HFFc6 (cell line): ENCODE results near the gene EPN2. TPM values are rescaled to one million over a fixed set of nuclear protein-coding genes. Genes with fewer than 3 reads are reported as not detected.

Experiments used
- DNase-seq: peaks from one replicate; pipeline ENCODE4 v3.0.0-alpha.2; 2018
- H3K27ac Mint-ChIP-seq: 2 replicates; pipeline ENCODE4 v1.8.0; 2020; ENCODE audit warnings: mild to moderate bottlenecking, mixed read lengths
- H3K27me3 Mint-ChIP-seq: 2 replicates; pipeline ENCODE4 v1.8.0; 2021; ENCODE audit warnings: mild to moderate bottlenecking, moderate library complexity, mixed read lengths; ENCODE audit not compliant: insufficient read depth
- H3K36me3 Mint-ChIP-seq: 2 replicates; pipeline ENCODE4 v1.8.0; 2021; ENCODE audit warnings: low read depth, mixed read lengths
- H3K4me1 Mint-ChIP-seq: 2 replicates; pipeline ENCODE4 v1.8.0; 2020; ENCODE audit warnings: low read depth, mixed read lengths
- H3K4me3 Mint-ChIP-seq: 2 replicates; pipeline ENCODE4 v1.8.0; 2020; ENCODE audit warnings: mild to moderate bottlenecking, moderate library complexity, mixed read lengths
- H3K9me3 Mint-ChIP-seq: 2 replicates; pipeline ENCODE4 v1.8.0; 2020; ENCODE audit warnings: mild to moderate bottlenecking, mixed read lengths
- CTCF ChIP-seq: fragments of 200-600 bp; sonication (generic); IDR thresholded peaks from 2 replicates; pipeline ENCODE4 v1.5.0; 2021; ENCODE audit warnings: antibody characterized with exemption, mild to moderate bottlenecking
- total RNA-seq, 6 experiments: library from RNA; stranded (reverse); fragmentation: NEBNext Ultra II Directional; extraction: Animal tissue kit (Norgen Biotek cat#: 25700); gene quantifications; 2 replicates in 1 of 6; 3 replicates in 5 of 6; pipeline ENCODE4 v1.2.3, GENCODE V29; 2021

EPN2 gene
- total RNA-seq, 6 experiments from 2014 or later: 40.1 to 47.4 (median 42.7) TPM

GRCh38 chr17:19332371-19333131 lies 95.4 kb downstream of the EPN2 start:
- no peak for DNase-seq
- Mint-ChIP-seq H3K4me3 (no peak overlapping the region; the same call in 1 of the 2 replicates), H3K27ac (peak overlapping the region; percentile 48; the same call in 1 of the 2 replicates), H3K36me3 (peaks cover 24% of the 10 kb centered on the region), H3K9me3 (no peaks in the 10 kb centered on the region), H3K4me1 (peaks cover 42% of the 10 kb centered on the region), H3K27me3 (peaks cover 4% of the 10 kb centered on the region)
- no peak for TF ChIP-seq CTCF

GRCh38 chr17:19333132-19333440 lies 95.9 kb downstream of the EPN2 start:
- no peak for TF ChIP-seq CTCF

DNA sequence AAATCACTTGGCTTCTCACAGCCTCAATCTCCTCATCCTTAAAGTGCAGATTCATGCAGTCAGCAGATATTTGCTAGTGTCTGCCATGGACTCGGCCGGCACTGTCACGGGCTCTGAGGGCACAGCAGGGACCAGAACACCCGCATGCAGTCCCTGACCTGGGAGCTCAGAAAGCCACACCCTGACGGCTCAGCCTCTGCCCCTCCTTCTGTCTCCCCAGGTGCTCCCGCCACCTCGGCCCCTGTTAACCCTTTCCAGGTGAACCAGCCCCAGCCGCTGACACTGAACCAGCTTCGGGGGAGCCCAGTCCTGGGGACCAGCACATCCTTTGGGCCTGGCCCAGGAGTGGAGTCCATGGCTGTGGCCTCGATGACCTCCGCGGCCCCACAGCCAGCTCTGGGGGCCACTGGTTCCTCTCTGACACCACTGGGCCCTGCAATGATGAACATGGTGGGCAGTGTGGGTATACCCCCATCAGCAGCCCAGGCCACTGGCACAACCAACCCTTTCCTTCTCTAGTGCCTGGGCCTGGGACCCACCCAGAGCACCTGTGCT lies 96.6 kb downstream of the EPN2 start:
- H3K9me3 Mint-ChIP-seq: no peaks in the 10 kb centered on the region
- peaks cover 35% of the 10 kb centered on the region for H3K4me1 Mint-ChIP-seq
- H3K27me3 Mint-ChIP-seq: peaks cover 4% of the 10 kb centered on the region
- DNase-seq: no peak
- H3K4me3 Mint-ChIP-seq: no peak overlapping the region
- no peak overlapping the region for H3K27ac Mint-ChIP-seq
- TF ChIP-seq CTCF: no peak
- peaks cover 18% of the 10 kb centered on the region for H3K36me3 Mint-ChIP-seq

More at GRCh38 chr17:19333132-19333440, 95.9 kb downstream of the EPN2 start:
- Mint-ChIP-seq H3K36me3 (peaks cover 19% of the 10 kb centered on the region), H3K27me3 (peaks cover 4% of the 10 kb centered on the region), H3K4me1 (peaks cover 37% of the 10 kb centered on the region), H3K4me3 (no peak overlapping the region), H3K27ac (no peak overlapping the region), H3K9me3 (no peaks in the 10 kb centered on the region)
- no peak for DNase-seq

DNA sequence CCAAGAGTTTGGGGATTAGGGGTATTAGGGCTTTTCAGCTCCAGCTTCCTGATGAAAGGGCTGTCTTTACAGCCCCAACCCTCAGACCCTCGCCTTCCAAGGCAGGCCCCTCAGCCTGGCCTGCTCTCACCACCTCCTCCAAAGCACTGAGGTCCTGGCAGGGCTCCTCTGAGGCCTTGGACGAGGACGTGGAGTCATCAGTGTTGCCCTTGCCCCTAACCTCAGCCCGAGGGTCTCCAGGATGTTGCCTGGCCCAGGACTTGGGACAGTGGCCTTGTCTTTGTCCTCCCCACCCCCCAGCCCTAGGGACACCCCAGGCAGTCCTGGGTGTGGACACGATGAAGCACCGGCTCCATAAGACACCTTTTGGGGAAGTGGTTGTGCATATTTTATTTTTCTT lies 97.2 kb downstream of the EPN2 start:
- H3K4me3 Mint-ChIP-seq: no peak overlapping the region
- peaks cover 35% of the 10 kb centered on the region for H3K4me1 Mint-ChIP-seq
- H3K36me3 Mint-ChIP-seq: peaks cover 18% of the 10 kb centered on the region
- H3K27me3 Mint-ChIP-seq: peaks cover 4% of the 10 kb centered on the region
- DNase-seq: no peak
- no peak for TF ChIP-seq CTCF
- no peaks in the 10 kb centered on the region for H3K9me3 Mint-ChIP-seq
- H3K27ac Mint-ChIP-seq: no peak overlapping the region

GRCh38 chr17:19335951-19336631 lies 98.9 kb downstream of the EPN2 start:
- TF ChIP-seq CTCF: no peak
- peaks cover 4% of the 10 kb centered on the region for H3K27me3 Mint-ChIP-seq
- H3K4me3 Mint-ChIP-seq: no peak overlapping the region
- peaks cover 21% of the 10 kb centered on the region for H3K4me1 Mint-ChIP-seq
- no peaks in the 10 kb centered on the region for H3K9me3 Mint-ChIP-seq
- DNase-seq: no peak
- peaks cover 6% of the 10 kb centered on the region for H3K36me3 Mint-ChIP-seq
- no peak overlapping the region for H3K27ac Mint-ChIP-seq
